Adrenal gland (tissue), 5 donors: Measurements from ENCODE around the gene MIEN1.

Source experiments
- CTCF ChIP-seq, 6 experiments: fragments of 450-650 bp in 4 of 6; fragments of 200-600 bp in 2 of 6; sonication (generic) in 1 of 6; IDR thresholded peaks; 1 replicate in 5 of 6; 2 replicates in 1 of 6; pipeline versions ENCODE4 v1.5.1 to v1.8.0; 2016 to 2021; ENCODE audit warnings: antibody characterized with exemption in 6 of 6, mild to moderate bottlenecking in 2 of 6, moderate library complexity in 1 of 6
- POLR2A ChIP-seq, 2 donors: fragments of 450-650 bp; IDR thresholded peaks; one replicate each; pipeline ENCODE4 v1.6.1; 2017; ENCODE audit warnings: antibody characterized with exemption in 2 of 2, mild to moderate bottlenecking in 2 of 2, moderate library complexity in 1 of 2
- donor health status: DM: no; HTN: no; CAD: no.

- TF ChIP-seq CTCF (IDR thresholded peaks at IDR 0.05) (no peak), POLR2A (IDR thresholded peaks at IDR 0.05) (no peak)
Measured at GRCh38 chr17:39706383-39706782, 23.9 kb downstream of the MIEN1 start.
